Fibroblast of skin of left biceps (primary cell): ENCODE data around the gene AGAP1.
"Not testable (repeated sequence)": the region's sequence is repeated elsewhere in the genome, so short reads cannot be mapped to it uniquely, and the experiment has no call there.

Experiments used
- DNase-seq, 2 experiments: peaks; one replicate each; pipeline ENCODE4 v3.0.0-alpha.2; 2013; ENCODE audit warnings: low read depth in 2 of 2

The AGAP1 gene

GRCh38 chr2:236122236-236122635 is 628.4 kb downstream of the AGAP1 start:
- no peak for DNase-seq

- no peak for DNase-seq
Measured at GRCh38 chr2:236123716-236124115, 629.9 kb downstream of the AGAP1 start.

GRCh38 chr2:236124182-236124893 is 630.5 kb downstream of the AGAP1 start:
- no peak for DNase-seq

DNA sequence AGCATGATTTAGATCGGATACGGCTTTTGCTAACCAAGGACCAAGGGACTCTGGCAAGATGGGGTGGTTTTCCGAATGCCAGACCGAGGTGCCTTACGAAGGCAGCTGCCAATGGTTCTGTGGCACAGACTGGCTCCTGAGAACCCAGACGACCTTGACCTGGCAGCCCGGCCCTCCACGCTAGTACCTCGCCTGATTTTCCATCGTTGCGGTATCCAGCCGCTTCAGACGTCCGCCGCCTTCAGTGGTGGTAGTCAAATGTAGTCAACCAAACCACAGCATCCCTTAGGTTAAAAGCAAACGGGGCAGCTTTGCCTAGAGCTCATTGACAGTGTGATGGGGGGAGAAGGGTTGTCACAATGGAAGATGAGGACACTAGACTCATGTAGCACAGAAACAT is 631.7 kb downstream of the AGAP1 start:
- DNase-seq: no peak

- no peak for DNase-seq
Measured at GRCh38 chr2:236127010-236127409, 633.2 kb downstream of the AGAP1 start.

DNA sequence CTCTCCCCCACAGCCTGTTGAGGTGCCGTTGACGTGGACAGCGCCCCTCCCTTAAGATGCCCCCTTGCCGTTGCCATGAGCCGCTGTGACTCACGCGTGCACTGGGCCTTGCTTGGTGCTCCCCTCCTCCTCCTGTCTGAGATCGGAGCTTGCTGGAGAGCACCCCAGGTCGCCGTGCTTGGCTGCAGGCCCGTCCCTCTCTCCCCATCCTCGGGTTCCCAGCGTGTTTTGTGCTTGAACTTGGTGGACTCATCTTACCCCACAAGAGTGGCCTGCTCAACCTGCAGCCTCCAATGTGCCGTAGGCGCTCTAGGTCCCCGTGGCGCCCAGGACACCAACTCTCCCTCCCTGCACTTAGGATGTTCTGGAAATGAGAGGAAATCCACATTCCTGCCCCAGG is 634.5 kb downstream of the AGAP1 start:
- no peak for DNase-seq

DNA sequence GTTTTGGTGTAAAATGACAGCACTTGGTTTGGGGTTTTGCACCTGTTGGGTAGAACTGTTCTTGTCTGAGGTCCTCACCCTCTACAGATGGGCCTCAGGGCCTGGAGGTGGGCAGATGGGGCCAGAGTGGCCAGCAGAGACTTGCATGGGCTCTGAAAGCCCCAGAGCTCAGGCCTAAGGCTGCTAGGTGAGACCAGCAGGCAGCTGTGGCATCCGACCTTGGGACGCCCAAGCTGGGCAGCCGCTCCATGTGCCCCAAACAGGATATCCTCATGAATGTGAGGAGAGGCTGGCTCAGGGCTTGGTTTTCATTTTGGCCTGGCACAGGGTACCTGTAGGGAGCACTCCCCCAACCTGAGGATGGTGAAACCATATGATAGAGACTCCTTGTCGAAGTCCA is 636.1 kb downstream of the AGAP1 start:
- DNase-seq: no peak

GRCh38 chr2:236130349-236130998 is 636.6 kb downstream of the AGAP1 start:
- DNase-seq: no peak

DNA sequence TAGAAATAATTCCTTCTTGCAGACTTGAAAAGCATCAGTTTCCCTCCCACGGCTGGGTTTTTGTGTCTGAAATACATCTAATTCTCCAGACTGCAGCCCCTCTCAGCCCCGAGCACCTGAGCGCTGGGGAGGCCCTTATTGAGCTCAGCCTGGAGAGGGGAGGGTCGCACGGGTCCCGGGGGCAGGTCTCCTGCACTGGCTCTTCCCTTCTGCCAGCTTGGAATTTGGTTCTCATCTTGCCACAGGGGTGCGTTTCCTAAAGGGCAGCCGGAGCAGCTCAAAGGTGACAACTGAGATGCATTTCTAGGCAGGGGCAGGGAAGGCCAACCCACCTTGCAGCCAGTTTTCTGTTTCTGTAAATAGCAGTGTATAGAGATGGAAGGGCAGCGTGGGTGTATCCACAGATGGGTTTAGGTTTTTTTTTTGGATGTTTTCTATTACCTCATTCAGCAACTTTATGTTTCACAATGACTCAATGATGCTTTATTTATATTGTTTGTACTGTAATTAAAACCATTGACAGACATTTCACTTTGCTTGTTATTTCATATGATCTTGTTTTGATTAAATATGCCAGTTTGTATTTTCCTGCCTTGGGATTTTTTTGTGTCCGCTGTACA is 637.3 kb downstream of the AGAP1 start:
- no peak for DNase-seq

DNA sequence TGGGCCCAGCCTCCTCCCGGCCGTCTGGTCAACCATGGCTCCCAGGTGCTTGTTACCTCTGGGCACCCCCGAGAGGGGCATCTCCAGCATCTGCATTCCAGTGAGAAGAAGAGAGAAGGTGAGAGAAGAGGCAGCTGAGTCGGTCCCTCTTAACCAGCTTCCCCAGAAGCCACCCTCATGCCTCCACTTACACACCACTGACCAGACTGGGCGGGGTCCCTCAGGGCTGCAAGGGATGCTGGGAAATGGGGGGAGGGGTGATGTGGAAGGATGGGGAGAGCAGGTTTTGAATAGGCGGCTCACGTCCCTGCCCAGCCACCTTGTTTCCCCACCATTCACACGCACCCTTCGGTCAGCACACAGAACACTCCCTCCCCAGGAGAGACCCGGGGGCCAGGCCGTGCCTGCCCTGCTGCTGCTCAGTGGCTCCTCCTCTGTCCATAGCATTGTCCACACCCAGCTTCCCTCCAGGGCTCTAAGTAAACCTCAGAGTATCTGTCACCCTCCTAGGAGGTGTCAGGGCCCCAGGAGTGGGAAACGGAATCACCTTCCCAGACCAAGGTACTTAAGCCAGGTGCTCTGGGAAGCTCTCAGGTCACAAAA is 639.7 kb downstream of the AGAP1 start:
- no peak for DNase-seq

DNA sequence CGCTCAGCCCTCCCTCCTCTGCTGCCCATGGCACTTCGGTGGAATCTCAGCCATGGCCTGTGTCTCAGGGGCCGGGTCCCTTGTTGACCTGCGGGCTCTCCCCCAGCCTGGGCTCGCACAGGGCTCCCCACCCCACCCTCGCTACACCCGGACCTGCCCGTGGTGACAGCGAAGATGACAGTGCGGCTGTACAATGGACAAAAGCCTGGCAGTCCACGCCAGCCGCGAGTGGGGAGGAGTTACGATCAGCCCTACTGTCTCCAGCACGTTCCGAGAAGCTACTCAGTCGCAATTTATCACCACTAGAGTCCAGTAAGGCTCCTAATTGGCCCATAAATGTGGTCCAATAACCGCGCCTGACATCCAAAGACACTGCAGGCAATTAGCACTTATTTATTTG is 642.7 kb downstream of the AGAP1 start:
- no peak for DNase-seq

- DNase-seq: no peak
Measured at GRCh38 chr2:236137066-236137465, 643.2 kb downstream of the AGAP1 start.

DNA sequence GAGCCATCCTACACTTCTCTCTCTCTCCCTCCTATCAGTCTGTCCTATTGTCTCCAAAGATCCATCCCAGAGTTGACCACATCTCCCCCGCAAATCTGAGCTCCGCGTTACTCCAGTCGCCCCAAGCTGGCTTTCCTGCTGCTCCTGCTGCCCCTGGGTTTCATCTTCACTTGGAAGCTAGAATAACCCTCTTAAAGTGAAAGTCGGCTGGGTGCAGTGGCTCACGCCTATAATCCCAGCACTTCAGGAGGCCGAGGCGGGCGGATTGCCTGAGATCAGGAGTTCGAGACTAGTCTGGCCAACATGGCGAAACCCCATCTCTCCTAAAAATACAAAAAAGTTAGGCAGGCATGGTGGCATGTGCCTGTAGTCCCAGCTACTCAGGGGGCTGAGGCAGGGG is 647.8 kb downstream of the AGAP1 start:
- not testable (repeated sequence) for DNase-seq

DNA sequence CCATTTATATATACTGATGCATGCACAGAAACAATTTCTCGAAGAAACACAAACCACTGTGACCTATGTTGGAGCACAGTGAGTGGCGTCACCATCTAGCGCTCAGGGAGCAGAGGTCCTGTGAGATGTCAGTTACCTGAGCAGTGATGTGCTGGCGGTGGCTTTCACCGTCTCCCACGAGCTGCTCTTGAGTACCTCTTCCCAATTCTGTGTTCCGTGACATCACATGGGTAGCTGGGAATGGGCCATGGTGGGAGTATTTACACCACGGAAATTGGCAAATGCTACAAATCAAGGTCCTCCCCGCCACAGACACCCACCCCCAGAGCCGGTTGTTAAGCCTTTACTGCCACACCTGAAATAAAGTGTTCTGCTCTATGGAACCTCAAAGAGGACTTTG is 650.0 kb downstream of the AGAP1 start:
- no peak for DNase-seq

DNA sequence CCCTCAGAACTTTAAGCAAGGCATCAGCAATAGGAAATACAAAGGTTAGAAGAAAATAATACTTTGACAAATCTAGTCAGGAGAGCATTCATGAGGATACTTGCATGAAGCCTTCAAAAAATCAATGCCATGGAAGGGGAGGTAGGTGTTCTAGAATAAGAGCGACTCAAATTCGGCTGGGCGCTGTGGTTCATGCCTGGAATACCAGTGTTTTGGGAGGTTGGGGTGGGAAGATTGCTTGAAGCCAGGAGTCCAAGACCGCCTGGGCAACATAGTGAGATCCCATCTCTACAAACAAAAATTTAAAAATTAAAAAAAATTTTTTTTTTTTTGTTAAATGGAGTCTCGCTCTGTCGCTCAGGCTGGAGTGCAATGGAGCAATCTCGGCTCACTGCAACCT is 652.6 kb downstream of the AGAP1 start:
- no peak for DNase-seq

GRCh38 chr2:236155406-236155805 is 661.6 kb downstream of the AGAP1 start:
- DNase-seq: no peak

DNA sequence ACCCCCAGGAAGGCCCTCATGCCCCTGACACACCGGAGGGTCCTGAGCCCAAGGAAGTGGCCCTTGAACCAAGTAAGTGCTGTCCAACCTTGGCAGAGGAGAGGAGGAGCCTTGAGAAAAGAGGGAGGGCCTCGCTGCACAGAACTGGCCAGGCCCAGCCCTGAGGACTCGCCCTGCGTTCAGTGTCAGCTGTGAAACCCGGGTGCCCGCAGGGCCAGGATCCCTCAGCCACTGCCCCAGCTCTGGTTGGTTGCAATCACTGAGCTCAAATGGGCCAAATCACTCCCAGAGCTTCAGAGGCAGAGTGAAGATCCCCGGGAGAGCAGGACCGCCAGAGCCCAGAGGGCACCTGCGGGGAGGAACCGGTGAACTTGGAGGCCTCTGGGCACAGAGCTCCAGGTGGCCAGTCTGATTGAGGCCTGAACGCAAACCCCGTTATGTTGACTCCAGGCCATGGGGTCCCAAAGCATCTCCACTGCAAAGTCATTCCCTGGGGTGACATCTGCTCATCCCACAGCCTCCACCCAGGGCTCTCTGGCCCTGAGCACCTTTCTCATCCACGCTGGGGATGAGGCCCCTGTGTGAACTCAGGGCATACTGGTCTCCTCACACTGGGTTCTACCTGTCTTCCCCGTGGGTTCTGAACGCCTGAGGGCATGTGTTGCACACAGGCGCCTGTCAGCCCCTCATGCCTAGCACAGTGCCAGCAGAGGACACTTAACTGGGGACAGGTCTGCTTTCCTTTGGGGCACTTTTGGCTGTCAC is 662.4 kb downstream of the AGAP1 start:
- no peak for DNase-seq

- no peak for DNase-seq
Measured at GRCh38 chr2:236156860-236157194, 663.0 kb downstream of the AGAP1 start.

DNA sequence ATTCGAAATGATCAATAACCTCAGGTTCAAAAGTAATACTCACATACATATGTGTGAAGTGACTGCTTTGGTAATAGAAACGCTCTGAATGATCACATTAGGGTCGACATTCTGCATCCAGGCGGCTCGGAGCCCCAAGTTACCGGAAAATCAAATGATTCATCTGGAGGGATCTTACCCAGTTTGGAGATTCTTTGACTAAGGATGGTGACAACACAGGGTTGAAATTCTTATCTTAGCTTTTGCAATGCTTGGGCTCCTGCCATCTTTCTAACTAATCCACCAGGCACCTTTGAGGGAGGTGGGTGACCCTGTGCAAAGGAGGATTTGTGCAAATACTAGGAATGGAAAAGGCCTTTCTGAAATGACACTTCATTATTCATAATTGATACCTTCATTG is 663.5 kb downstream of the AGAP1 start:
- DNase-seq: no peak

DNA sequence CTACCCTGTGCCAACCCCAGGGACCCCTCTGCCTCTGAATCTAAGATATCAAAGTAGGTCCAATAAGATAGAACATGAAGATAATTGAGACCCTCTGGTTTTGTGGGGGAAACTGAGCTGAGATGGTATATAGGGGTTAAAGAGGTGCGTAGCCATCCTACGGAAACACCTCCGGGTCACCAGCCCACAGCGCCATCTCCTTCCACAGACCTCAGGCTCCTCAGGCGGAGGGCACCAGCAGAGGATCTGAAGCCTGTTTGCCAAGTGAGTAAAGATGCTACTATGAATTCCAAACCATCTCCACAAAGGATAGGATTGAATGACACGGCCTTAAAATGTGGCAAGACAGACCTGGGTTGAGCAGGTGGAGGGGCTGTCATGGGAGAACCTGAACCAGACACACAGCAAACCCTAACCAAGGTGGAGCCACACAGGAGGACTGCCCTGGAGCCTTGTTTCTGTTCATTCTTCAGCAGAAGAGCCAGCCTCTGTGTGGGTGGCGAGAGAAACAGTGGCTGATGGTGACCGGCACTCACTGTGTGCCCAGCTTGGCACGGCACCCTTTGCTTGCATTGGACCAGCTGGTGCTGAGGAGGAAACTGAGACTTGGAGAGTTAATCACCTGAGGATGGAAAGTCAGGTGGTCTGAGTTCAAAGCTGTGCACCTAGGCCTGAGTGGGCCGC is 664.1 kb downstream of the AGAP1 start:
- DNase-seq: no peak

DNA sequence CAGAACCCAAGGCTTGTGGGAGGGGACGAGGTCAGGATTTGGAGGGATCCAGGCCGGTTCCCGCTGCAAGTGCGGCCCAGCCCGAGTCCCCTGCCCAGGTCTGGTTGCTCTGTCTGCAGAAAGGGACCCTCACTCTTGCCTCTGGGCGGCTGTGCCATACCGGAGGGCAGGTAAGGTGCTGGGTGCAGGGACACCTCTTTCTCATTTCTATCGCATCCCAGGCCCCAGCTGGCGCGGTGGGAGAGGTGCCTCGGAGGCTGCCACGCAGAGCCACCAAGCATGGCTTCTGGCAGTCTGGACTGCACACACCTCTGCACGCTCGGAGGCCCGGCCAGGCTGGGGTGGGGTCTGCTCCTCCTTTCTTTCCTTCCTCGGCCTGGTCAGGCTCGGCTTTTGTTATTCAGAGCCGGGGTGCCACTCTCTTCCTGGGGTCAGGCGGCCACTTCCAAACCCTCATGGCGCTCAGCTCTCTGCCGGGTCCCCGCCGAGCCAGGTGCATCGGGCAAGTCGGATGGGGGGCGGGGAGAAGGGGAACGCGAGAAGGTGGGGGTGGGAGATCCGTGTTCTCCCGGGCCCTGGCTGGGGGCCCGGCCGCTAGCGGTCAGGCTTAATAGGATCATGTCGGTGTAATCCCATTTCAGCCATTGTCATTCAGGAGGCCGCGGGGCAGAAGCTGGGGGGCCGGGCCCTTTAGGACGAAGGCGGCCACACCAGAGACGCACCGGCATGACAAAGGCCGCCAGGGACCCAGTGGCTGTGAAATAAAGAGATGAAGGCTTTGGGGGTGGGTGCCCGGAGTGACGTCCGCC is 665.3 kb downstream of the AGAP1 start:
- no peak for DNase-seq
